ENCODE results near the gene NSD1. TPM values are rescaled to one million over a fixed set of nuclear protein-coding genes. Genes with fewer than 3 reads are reported as not detected.
A peak's percentile ranks its signal among the peaks of the same experiment; 100 is the strongest.

Gene NSD1
- total and polyA plus RNA-seq, 2 of the 8 experiments (the other 6 are each of a cell fraction or from before 2014, with no cell fraction given): 22.8 to 168 TPM

GRCh38 chr5:177132136-177133095, 1.2 kb upstream of the NSD1 start:
- DNase-seq (ENCODE audit: low read depth in 1 of 2, low spot score in 2 of 2) (peak in 1 of 2 experiments; percentile 91), FAIRE-seq (no peak)
- Histone ChIP-seq H2BK5ac (ENCODE audit: low read depth, low read length) (peak overlapping the region; percentile 99), H3K79me2 (ENCODE audit: control insufficient read depth in 1 of 2, insufficient read depth in 2 of 2, low read length in 2 of 2) (peaks cover 31 to 45% of the 10 kb centered on the region in 2 experiments), H3K9me3 (ENCODE audit: insufficient read depth in 2 of 2, low read depth in 1 of 2, low read length in 1 of 2) (no peaks in the 10 kb centered on the region), H2BK15ac (ENCODE audit: low read length) (0 out of 2 replicates have a peak overlapping the region, but pooled peaks have one; percentile 61), H4K91ac (replicated peaks; ENCODE audit: insufficient read length, low read length) (peak overlapping the region; percentile 100), H3K79me1 (ENCODE audit: low read depth, low read length) (peaks cover 2% of the 10 kb centered on the region; the same call in 1 of the 2 replicates), H2AK5ac (ENCODE audit: low read depth, low read length) (peak overlapping the region; percentile 86; the same call in 1 of the 2 replicates), H2AFZ (ENCODE audit: low read length) (no peak overlapping the region; the same call in 1 of the 2 replicates), H2BK20ac (ENCODE audit: low read length) (no peak overlapping the region), H2BK120ac (replicated peaks; ENCODE audit: low read depth, low read length) (peak overlapping the region; percentile 52), H3K4me2 (ENCODE audit: insufficient read depth in 1 of 2, low read depth in 2 of 2, low read length in 2 of 2) (peak overlapping the region; percentile 68 to 74), H4K20me1 (replicated peaks in 1 of 2; ENCODE audit: control insufficient read depth in 1 of 2, insufficient read depth in 2 of 2, low read length in 2 of 2) (peaks cover 0 to 4% of the 10 kb centered on the region in 2 experiments), H3K23ac (ENCODE audit: insufficient read length) (no peak overlapping the region), H3K9ac (replicated peaks in 1 of 4; ENCODE audit: extremely low read depth in 1 of 4, low read depth in 3 of 4, low read length in 3 of 4) (peak overlapping the region; percentile 95 to 98 (median 96)), H3K4me3 (ENCODE audit: extremely low read depth in 1 of 4, insufficient read depth in 2 of 4, low read depth in 3 of 4, low read length in 4 of 4) (peak overlapping the region; percentile 70 to 94 (median 73)), H2BK12ac (ENCODE audit: low read depth, low read length) (peak overlapping the region; percentile 97; the same call in 1 of the 2 replicates), H3K36me3 (ENCODE audit: control insufficient read depth in 2 of 4, insufficient read depth in 4 of 4, low read length in 3 of 4) (peaks cover 5 to 27% (median 20%) of the 10 kb centered on the region in 4 experiments), H4K8ac (ENCODE audit: extremely low read depth, insufficient read depth, low read length) (peak overlapping the region; percentile 99), H3K4me1 (replicated peaks in 1 of 4; ENCODE audit: control insufficient read depth in 3 of 4, insufficient read depth in 4 of 4, low read length in 3 of 4) (peaks cover 14 to 28% (median 21%) of the 10 kb centered on the region in 4 experiments), H3K14ac (ENCODE audit: insufficient read length) (no peak overlapping the region), H3K18ac (ENCODE audit: extremely low read depth, low read length) (peak overlapping the region; percentile 100), H3K56ac (replicated peaks; ENCODE audit: insufficient read length, low read depth, low read length) (peak overlapping the region; percentile 93), H3K4ac (replicated peaks; ENCODE audit: insufficient read length, low read depth, low read length) (peak overlapping the region; percentile 99), H3K27me3 (replicated peaks in 1 of 4; ENCODE audit: control insufficient read depth in 3 of 4, extremely low read depth in 1 of 4, insufficient read depth in 3 of 4, low read length in 3 of 4) (no peaks in the 10 kb centered on the region), H4K5ac (ENCODE audit: insufficient read length, low read depth, low read length) (peak overlapping the region; percentile 99), H3K23me2 (ENCODE audit: low read depth, low read length) (peaks cover 10% of the 10 kb centered on the region; the same call in 1 of the 2 replicates), H3K27ac (ENCODE audit: low read depth, low read length) (peak overlapping the region; percentile 98)
- POLR2A ChIA-PET (ENCODE audit: partially characterized antibody): interaction anchor here (0.7 to 14.2 kb wide), 45 partner anchors 8 to 595 kb away, joined by 3 to 139 read pairs (median 5); partner anchors contain the start of genes FGFR4, MXD3, PRELID1 and RAB24
- WGBS, 2 experiments (ENCODE audit: extremely low coverage in 1 of 2, insufficient coverage in 1 of 2, insufficient read length in 1 of 2, insufficient replicate concordance in 2 of 2, low coverage in 1 of 2, low lambda C conversion rate in 2 of 2, missing lambda C conversion rate in 1 of 2): 1% methylated on average over 36 of the region's 100 CpGs; no CpG with 5 or more reads in 1 of the 2 experiments
- CTCF ChIA-PET (ENCODE audit: partially characterized antibody): interaction anchor here (1.2 to 8.1 kb wide), 3 partner anchors 19 to 169 kb away, joined by 3 to 77 read pairs (median 4); no protein-coding TSS in a partner anchor
- TF ChIP-seq BACH1 (IDR thresholded peaks at IDR 0.05; ENCODE audit: low read length) (no peak), SIN3A (conservative IDR thresholded peaks at IDR 0.05 in 1 of 2, IDR thresholded peaks at IDR 0.05 in 1 of 2; ENCODE audit: low read depth in 1 of 2, low read length in 2 of 2) (0 out of 4 replicates have a peak, but pooled peaks of 1 of the 2 experiments have one; percentile 6), POLR2A (IDR thresholded peaks at IDR 0.05; ENCODE audit: control extremely low read depth in 1 of 2, low read depth in 2 of 2, low read length in 2 of 2) (peak in 1 of 2 experiments; percentile 7; a peak in 2 of 3 replicates), CEBPB (IDR thresholded peaks at IDR 0.05; ENCODE audit: low read depth, low read length) (no peak), CREB1 (IDR thresholded peaks at IDR 0.05) (no peak), TBP (IDR thresholded peaks at IDR 0.05; ENCODE audit: low read depth, low read length) (peak; percentile 14), TAF1 (IDR thresholded peaks at IDR 0.05; ENCODE audit: low read depth, low read length) (0 out of 2 replicates have a peak, but pooled peaks have one; percentile 17), POLR2AphosphoS5 (IDR thresholded peaks at IDR 0.05; ENCODE audit: low read depth, low read length) (0 out of 2 replicates have a peak, but pooled peaks have one; percentile 35), PHF8 (conservative IDR thresholded peaks at IDR 0.05; ENCODE audit: low read depth, low read length) (peak; percentile 75; the same call in 1 of the 2 replicates), JUN (IDR thresholded peaks at IDR 0.05; ENCODE audit: low read depth, low read length) (no peak)
